B cell (primary cell): ENCODE measurements around the gene EIF3K.

Source experiments
- CTCF ChIP-seq: fragments of 200-600 bp; IDR thresholded peaks from one replicate; pipeline ENCODE4 v1.8.0; 2022; ENCODE audit warnings: antibody characterized with exemption, mild to moderate bottlenecking
- EZH2 ChIP-seq: IDR thresholded peaks from 2 replicates; pipeline ENCODE4 v1.6.1; 2012; ENCODE audit warnings: borderline replicate concordance, low read depth, mild to moderate bottlenecking, moderate library complexity, low read length; ENCODE audit not compliant: insufficient read depth, poor library complexity, severe bottlenecking

GRCh38 chr19:38663957-38664502, 45.0 kb downstream of the EIF3K start:
- TF ChIP-seq EZH2: no peak
- TF ChIP-seq CTCF: no peak
